ENCODE results near the gene IL27RA.
"Not testable (repeated sequence)": the region's sequence is repeated elsewhere in the genome, so short reads cannot be mapped to it uniquely, and the experiment has no call there.

Gene IL27RA

GRCh38 chr19:13998426-13998825, 33.1 kb upstream of the IL27RA start:
- in situ Hi-C loops (cut with MboI; ENCODE audit: low sequenced_read_pairs), result no loop called here

- in situ Hi-C loops (cut with MboI; ENCODE audit: low sequenced_read_pairs), result no loop called here
These were observed 32.5 kb upstream of the IL27RA start for GRCh38 chr19:13999085-13999484.

- in situ Hi-C loops (cut with MboI; ENCODE audit: low sequenced_read_pairs), result no loop called here
These were observed 30.7 kb upstream of the IL27RA start for GRCh38 chr19:14000691-14001375.

- in situ Hi-C loops (cut with MboI; ENCODE audit: low sequenced_read_pairs), result no loop called here
These were observed 28.9 kb upstream of the IL27RA start for GRCh38 chr19:14002571-14003250.

GRCh38 chr19:14003251-14004055, 28.1 kb upstream of the IL27RA start:
- in situ Hi-C loops (cut with MboI; ENCODE audit: low sequenced_read_pairs), result no loop called here

- in situ Hi-C loops (cut with MboI; ENCODE audit: low sequenced_read_pairs), result no loop called here
These were observed 26.8 kb upstream of the IL27RA start for GRCh38 chr19:14004619-14005348.

- in situ Hi-C loops (cut with MboI; ENCODE audit: low sequenced_read_pairs), result no loop called here
These were observed 26.0 kb upstream of the IL27RA start for GRCh38 chr19:14005349-14006084.

GRCh38 chr19:14006085-14006765, 25.3 kb upstream of the IL27RA start, which contains the start of gene RFX1:
Gene RFX1 (minus strand): TSS chr19:14006320. CDS start chr19:13993843, 12,477 bp downstream.
- in situ Hi-C loops (cut with MboI; ENCODE audit: low sequenced_read_pairs), result no loop called here

- in situ Hi-C loops (cut with MboI; ENCODE audit: low sequenced_read_pairs), result no loop called here
These were observed 24.6 kb upstream of the IL27RA start for GRCh38 chr19:14006766-14007562.

GRCh38 chr19:14012378-14012915, 19.1 kb upstream of the IL27RA start:
- in situ Hi-C loops (cut with MboI; ENCODE audit: low sequenced_read_pairs), result no loop called here

- in situ Hi-C loops (cut with MboI; ENCODE audit: low sequenced_read_pairs), result no loop called here
These were observed 16.0 kb upstream of the IL27RA start for GRCh38 chr19:14015524-14016035.

GRCh38 chr19:14019100-14019499, 12.5 kb upstream of the IL27RA start:
- in situ Hi-C loops (cut with MboI; ENCODE audit: low sequenced_read_pairs), result no loop called here

GRCh38 chr19:14019739-14020138, 11.8 kb upstream of the IL27RA start:
- in situ Hi-C loops (cut with MboI; ENCODE audit: low sequenced_read_pairs), result not testable (repeated sequence)

- in situ Hi-C loops (cut with MboI; ENCODE audit: low sequenced_read_pairs), result no loop called here
These were observed 10.1 kb upstream of the IL27RA start for GRCh38 chr19:14021474-14021873.

- in situ Hi-C loops (cut with MboI; ENCODE audit: low sequenced_read_pairs), result no loop called here
These were observed 9.1 kb upstream of the IL27RA start for GRCh38 chr19:14022469-14022868.

- in situ Hi-C loops (cut with MboI; ENCODE audit: low sequenced_read_pairs), result no loop called here
These were observed 7.9 kb upstream of the IL27RA start for GRCh38 chr19:14023404-14024235.

GRCh38 chr19:14026652-14027192, 4.8 kb upstream of the IL27RA start:
- in situ Hi-C loops (cut with MboI; ENCODE audit: low sequenced_read_pairs), result not testable (repeated sequence)

Measured in hTERT RPE-1 (cell line).